ENCODE results near the gene PUS10. TPM values are rescaled to one million over a fixed set of nuclear protein-coding genes. Genes with fewer than 3 reads are reported as not detected.
A peak's percentile ranks its signal among the peaks of the same experiment; 100 is the strongest.
"Not testable (repeated sequence)": the region's sequence is repeated elsewhere in the genome, so short reads cannot be mapped to it uniquely, and the experiment has no call there.

PUS10 gene
- total RNA-seq, 2 experiments from 2014 or later, result 7.3 to 7.7 TPM

DNA sequence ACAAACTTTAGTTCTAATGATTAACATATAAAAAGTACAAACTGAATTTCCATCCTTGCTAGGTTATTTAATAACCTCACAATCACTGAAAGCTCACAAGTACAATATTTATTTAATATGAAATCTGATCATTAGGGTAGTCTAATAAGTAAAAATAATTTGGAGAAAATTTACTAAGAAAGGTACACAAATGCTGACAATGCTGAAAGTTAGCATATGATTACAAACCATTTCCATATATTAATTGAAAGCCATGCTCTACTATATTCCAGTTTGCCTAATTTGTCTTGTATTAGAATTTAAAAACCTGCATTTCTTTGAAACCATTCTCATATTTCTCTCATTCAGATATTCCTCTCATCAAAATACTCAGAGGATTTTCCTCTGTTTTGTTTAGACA, 8.7 kb downstream of the PUS10 start:
- peaks cover 13% of the 10 kb centered on the region for H3K4me1 Mint-ChIP-seq (ENCODE audit: low read depth)

GRCh38 chr2:61006486-61007105, 11.5 kb downstream of the PUS10 start:
- Mint-ChIP-seq H3K27me3 (ENCODE audit: low read depth) (no peaks in the 10 kb centered on the region), H3K36me3 (ENCODE audit: low read depth) (peaks cover 6% of the 10 kb centered on the region)

More for the DNA sequence above, 8.7 kb downstream of the PUS10 start:
- Mint-ChIP-seq H3K9me3 (ENCODE audit: insufficient read depth) (no peaks in the 10 kb centered on the region), H3K27ac (no peak overlapping the region), H3K27me3 (ENCODE audit: low read depth) (no peaks in the 10 kb centered on the region), H3K4me3 (no peak overlapping the region), H3K36me3 (ENCODE audit: low read depth) (peaks cover 6% of the 10 kb centered on the region)
- ChIA-PET POLR2A (no interaction called here), CTCF (interaction anchor here (1.3 kb wide), 1 partner anchor 10 kb away, joined by 3 read pairs; no protein-coding TSS in a partner anchor)
- DNase-seq, result no peak
- no peak for ATAC-seq

GRCh38 chr2:61005736-61006135, 12.3 kb downstream of the PUS10 start:
- no peaks in the 10 kb centered on the region for H3K9me3 Mint-ChIP-seq (ENCODE audit: insufficient read depth)
- no peak for ATAC-seq
- POLR2A ChIA-PET, result no interaction called here
- H3K4me3 Mint-ChIP-seq, result no peak overlapping the region
- H3K36me3 Mint-ChIP-seq (ENCODE audit: low read depth), result peaks cover 6% of the 10 kb centered on the region
- no peaks in the 10 kb centered on the region for H3K27me3 Mint-ChIP-seq (ENCODE audit: low read depth)
- no peaks in the 10 kb centered on the region for H3K4me1 Mint-ChIP-seq (ENCODE audit: low read depth)
- DNase-seq, result no peak
- CTCF ChIA-PET, result interaction anchor here (0.9 to 2.3 kb wide), 6 partner anchors 10 to 298 kb away, joined by 3 to 9 read pairs (median 4); partner anchors contain the start of gene REL
- no peak overlapping the region for H3K27ac Mint-ChIP-seq

More at GRCh38 chr2:61006486-61007105, 11.5 kb downstream of the PUS10 start:
- ChIA-PET POLR2A (no interaction called here), CTCF (interaction anchor here (0.9 to 2.3 kb wide), 6 partner anchors 125 to 299 kb away, joined by 3 to 9 read pairs (median 4); partner anchors contain the start of gene REL)
- Mint-ChIP-seq H3K27ac (no peak overlapping the region), H3K9me3 (ENCODE audit: insufficient read depth) (no peaks in the 10 kb centered on the region), H3K4me3 (no peak overlapping the region), H3K4me1 (ENCODE audit: low read depth) (peaks cover under 1% of the 10 kb centered on the region)
- ATAC-seq (no peak), DNase-seq (no peak)

- no peak overlapping the region for H3K4me3 Mint-ChIP-seq
- ATAC-seq, result peak; percentile 79
- H3K27me3 Mint-ChIP-seq (ENCODE audit: low read depth), result no peaks in the 10 kb centered on the region
- H3K4me1 Mint-ChIP-seq (ENCODE audit: low read depth), result no peaks in the 10 kb centered on the region
- ChIA-PET POLR2A (interaction anchor here (0.8 kb wide), 1 partner anchor 116 kb away, joined by 3 read pairs; no protein-coding TSS in a partner anchor), CTCF (interaction anchor here (0.6 to 4.7 kb wide), 47 partner anchors 9 to 324 kb away, joined by 3 to 74 read pairs (median 5); partner anchors contain the start of genes PAPOLG and REL)
- H3K36me3 Mint-ChIP-seq (ENCODE audit: low read depth), result peaks cover 4% of the 10 kb centered on the region
- H3K27ac Mint-ChIP-seq, result no peak overlapping the region
- DNase-seq, result no peak
- H3K9me3 Mint-ChIP-seq (ENCODE audit: insufficient read depth), result no peaks in the 10 kb centered on the region
Observed at GRCh38 chr2:60998628-60999545, 19.2 kb downstream of the PUS10 start.

DNA sequence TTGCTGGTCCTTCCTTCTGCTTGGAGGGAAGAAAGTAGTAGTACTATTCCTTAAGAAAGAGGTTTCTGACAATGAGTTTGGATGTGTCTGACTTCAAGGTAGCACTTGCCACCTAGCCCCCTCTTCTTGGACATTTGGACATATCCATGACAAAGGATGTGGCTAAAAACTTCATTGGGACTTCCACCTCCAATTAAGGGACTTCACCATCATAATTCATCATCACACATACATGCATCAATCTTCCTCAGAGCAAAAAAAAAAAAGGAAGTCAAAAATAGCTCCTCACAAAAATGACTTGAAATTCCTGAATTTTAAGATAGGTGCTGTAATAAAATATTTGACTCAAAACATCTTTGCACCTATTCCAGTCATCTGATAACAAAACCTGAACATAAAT, 23.9 kb downstream of the PUS10 start:
- Mint-ChIP-seq H3K4me3 (no peak overlapping the region), H3K36me3 (ENCODE audit: low read depth) (peaks cover 31% of the 10 kb centered on the region), H3K4me1 (ENCODE audit: low read depth) (peaks cover 8% of the 10 kb centered on the region), H3K9me3 (ENCODE audit: insufficient read depth) (peaks cover 19% of the 10 kb centered on the region), H3K27me3 (ENCODE audit: low read depth) (no peaks in the 10 kb centered on the region), H3K27ac (no peak overlapping the region)
- ChIA-PET POLR2A (interaction anchor here (0.7 kb wide), 1 partner anchor 238 kb away, joined by 3 read pairs; the partner anchor contains the start of gene PAPOLG), CTCF (interaction anchor here (1.4 to 1.6 kb wide), 2 partner anchors 199 to 287 kb away, joined by 4 to 5 read pairs; no protein-coding TSS in a partner anchor)
- ATAC-seq (no peak), DNase-seq (no peak)

DNA sequence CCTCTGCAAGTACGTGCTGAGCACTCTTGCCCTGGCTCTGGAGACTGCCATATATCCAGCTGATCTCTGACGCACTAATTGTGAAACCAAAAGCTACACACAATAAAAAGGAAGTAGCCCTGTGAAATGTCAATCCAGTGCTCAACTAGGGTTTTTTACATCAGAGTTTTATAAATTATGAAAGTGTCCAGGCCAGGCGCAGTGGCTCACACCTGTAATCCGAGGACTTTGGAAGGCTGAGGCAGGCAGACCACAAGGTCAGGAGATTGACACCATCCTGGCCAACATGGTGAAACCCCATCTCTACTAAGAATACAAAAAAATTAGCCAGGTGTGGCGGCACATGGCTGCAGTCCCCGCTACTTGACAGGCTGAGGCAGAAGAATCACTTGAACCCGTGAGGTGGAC, 25.1 kb downstream of the PUS10 start:
- peak overlapping the region; percentile 25 for H3K4me3 Mint-ChIP-seq
- H3K9me3 Mint-ChIP-seq (ENCODE audit: insufficient read depth), result peaks cover 19% of the 10 kb centered on the region
- POLR2A ChIA-PET, result interaction anchor here (0.5 to 1.3 kb wide), 4 partner anchors 14 to 237 kb away, joined by 3 to 4 read pairs (median 4); partner anchors contain the start of genes PAPOLG and REL
- H3K27ac Mint-ChIP-seq, result peak overlapping the region; percentile 84
- peaks cover 8% of the 10 kb centered on the region for H3K4me1 Mint-ChIP-seq (ENCODE audit: low read depth)
- no peaks in the 10 kb centered on the region for H3K27me3 Mint-ChIP-seq (ENCODE audit: low read depth)
- DNase-seq, result peak; percentile 43
- ATAC-seq, result peak; percentile 77
- peaks cover 31% of the 10 kb centered on the region for H3K36me3 Mint-ChIP-seq (ENCODE audit: low read depth)
- CTCF ChIA-PET, result interaction anchor here (0.7 to 1.6 kb wide), 9 partner anchors 27 to 285 kb away, joined by 3 to 5 read pairs (median 3); no protein-coding TSS in a partner anchor

DNA sequence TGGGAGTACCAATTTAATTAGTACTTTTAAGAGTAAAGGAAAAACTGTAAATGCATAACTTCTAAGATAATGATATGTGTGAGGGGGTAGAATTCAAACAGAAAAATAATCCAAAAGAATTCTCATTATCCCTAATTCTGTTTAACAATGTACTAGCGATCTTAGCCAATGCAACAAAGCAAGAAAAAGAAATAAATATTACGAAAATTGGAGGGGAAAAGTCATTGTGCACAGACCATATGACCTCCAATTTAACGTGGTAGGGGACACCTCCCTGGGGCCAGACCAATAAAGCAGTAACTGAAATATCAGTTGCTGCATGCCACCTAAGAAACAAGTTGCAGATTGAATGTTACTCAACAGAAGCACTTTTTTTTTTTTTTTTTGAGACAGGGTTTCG, 26.4 kb downstream of the PUS10 start:
- Mint-ChIP-seq H3K4me1 (ENCODE audit: low read depth) (peaks cover 8% of the 10 kb centered on the region), H3K36me3 (ENCODE audit: low read depth) (peaks cover 31% of the 10 kb centered on the region), H3K9me3 (ENCODE audit: insufficient read depth) (peaks cover 19% of the 10 kb centered on the region), H3K4me3 (no peak overlapping the region), H3K27ac (no peak overlapping the region), H3K27me3 (ENCODE audit: low read depth) (no peaks in the 10 kb centered on the region)
- no peak for DNase-seq
- POLR2A ChIA-PET, result interaction anchor here (1.3 kb wide), 1 partner anchor 236 kb away, joined by 4 read pairs; the partner anchor contains the start of gene PAPOLG
- CTCF ChIA-PET, result interaction anchor here (1.2 to 1.3 kb wide), 3 partner anchors 173 to 186 kb away, joined by 3 to 5 read pairs (median 3); no protein-coding TSS in a partner anchor
- no peak for ATAC-seq

GRCh38 chr2:60989259-60989658, 28.8 kb downstream of the PUS10 start:
- ChIA-PET CTCF (interaction anchor here (1.8 to 2.3 kb wide), 2 partner anchors 10 to 184 kb away, joined by 5 to 10 read pairs; no protein-coding TSS in a partner anchor), POLR2A (no interaction called here)
- H3K4me3 Mint-ChIP-seq, result no peak overlapping the region
- H3K9me3 Mint-ChIP-seq (ENCODE audit: insufficient read depth), result peaks cover 19% of the 10 kb centered on the region
- DNase-seq, result no peak
- H3K27ac Mint-ChIP-seq, result no peak overlapping the region
- H3K27me3 Mint-ChIP-seq (ENCODE audit: low read depth), result no peaks in the 10 kb centered on the region
- peaks cover 8% of the 10 kb centered on the region for H3K4me1 Mint-ChIP-seq (ENCODE audit: low read depth)
- peaks cover 31% of the 10 kb centered on the region for H3K36me3 Mint-ChIP-seq (ENCODE audit: low read depth)
- no peak for ATAC-seq

- Mint-ChIP-seq H3K36me3 (ENCODE audit: low read depth) (peaks cover 23% of the 10 kb centered on the region), H3K9me3 (ENCODE audit: insufficient read depth) (peaks cover 17% of the 10 kb centered on the region)
- DNase-seq; POLR2A ChIA-PET; H3K4me1 Mint-ChIP-seq (ENCODE audit: low read depth); H3K4me3 Mint-ChIP-seq; H3K27me3 Mint-ChIP-seq (ENCODE audit: low read depth); H3K27ac Mint-ChIP-seq; ATAC-seq: not testable (repeated sequence)
- CTCF ChIA-PET, result interaction anchor here (1.0 to 1.7 kb wide), 3 partner anchors 29 to 280 kb away, joined by 3 to 5 read pairs (median 4); no protein-coding TSS in a partner anchor
Observed at GRCh38 chr2:60987656-60988055, 30.4 kb downstream of the PUS10 start.

DNA sequence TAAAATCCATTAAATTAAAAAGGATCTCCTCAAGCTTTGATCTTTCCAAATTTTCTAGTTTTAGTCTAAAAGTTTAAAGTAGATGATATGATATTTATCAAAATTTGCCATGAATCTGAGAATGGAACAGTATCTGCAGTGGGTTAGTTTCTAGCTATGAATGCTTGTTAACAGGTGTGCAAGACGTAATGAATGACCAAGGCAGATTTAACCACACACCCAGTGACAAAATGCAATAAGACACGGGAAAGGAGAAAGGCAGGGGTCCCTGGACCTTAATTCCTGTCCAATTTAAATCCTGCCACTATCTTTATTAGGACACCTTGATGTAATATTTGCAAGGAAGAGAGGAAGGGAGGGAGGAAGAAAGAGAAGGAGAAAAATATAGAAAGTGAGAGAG, 31.0 kb downstream of the PUS10 start:
- H3K27me3 Mint-ChIP-seq (ENCODE audit: low read depth), result no peaks in the 10 kb centered on the region
- POLR2A ChIA-PET, result interaction anchor here (0.7 kb wide), 1 partner anchor 169 kb away, joined by 3 read pairs; no protein-coding TSS in a partner anchor

GRCh38 chr2:60984720-60985119, 33.3 kb downstream of the PUS10 start:
- H3K27me3 Mint-ChIP-seq (ENCODE audit: low read depth), result no peaks in the 10 kb centered on the region
- H3K4me3 Mint-ChIP-seq, result no peak overlapping the region
- ChIA-PET POLR2A (no interaction called here), CTCF (no interaction called here)
- H3K27ac Mint-ChIP-seq, result no peak overlapping the region
- ATAC-seq, result no peak
- H3K4me1 Mint-ChIP-seq (ENCODE audit: low read depth), result peaks cover 5% of the 10 kb centered on the region
- H3K36me3 Mint-ChIP-seq (ENCODE audit: low read depth), result no peaks in the 10 kb centered on the region
- no peaks in the 10 kb centered on the region for H3K9me3 Mint-ChIP-seq (ENCODE audit: insufficient read depth)
- DNase-seq, result no peak

More for the DNA sequence above, 31.0 kb downstream of the PUS10 start:
- H3K36me3 Mint-ChIP-seq (ENCODE audit: low read depth), result peaks cover 18% of the 10 kb centered on the region
- no peaks in the 10 kb centered on the region for H3K4me1 Mint-ChIP-seq (ENCODE audit: low read depth)
- H3K4me3 Mint-ChIP-seq, result no peak overlapping the region
- peaks cover 11% of the 10 kb centered on the region for H3K9me3 Mint-ChIP-seq (ENCODE audit: insufficient read depth)
- ATAC-seq (no peak), DNase-seq (no peak)
- no peak overlapping the region for H3K27ac Mint-ChIP-seq
- CTCF ChIA-PET, result interaction anchor here (1.0 to 1.7 kb wide), 5 partner anchors 11 to 279 kb away, joined by 3 to 6 read pairs (median 4); no protein-coding TSS in a partner anchor

Data from activated CD8-positive, alpha-beta T cell treated with anti-CD3 and anti-CD28 coated beads, Interleukin-2, amount 10 ng/mL, durations not matched to agents 7 days and 5 days (primary cell).